ENCODE results near the gene PIGC.

The PIGC gene

GRCh38 chr1:172414331-172414730 is 29.5 kb downstream of the PIGC start:
- TF ChIP-seq NFRKB (IDR thresholded peaks at IDR 0.05) (no peak), L3MBTL2 (conservative IDR thresholded peaks at IDR 0.05) (no peak), FOXK2 (IDR thresholded peaks at IDR 0.05) (no peak), FOXM1 (IDR thresholded peaks at IDR 0.05; ENCODE audit: borderline replicate concordance) (no peak)
- DNase-seq (ENCODE audit: extremely low spot score): no peak
- ChIA-PET POLR2A (no interaction called here), CTCF (no interaction called here)

- POLR2A ChIA-PET: no interaction called here
- no peak for TF ChIP-seq HDGF (IDR thresholded peaks at IDR 0.05; ENCODE audit: borderline replicate concordance)
- no peak for TF ChIP-seq FOXK2 (IDR thresholded peaks at IDR 0.05)
- no peak for TF ChIP-seq LEF1 (IDR thresholded peaks at IDR 0.05; ENCODE audit: borderline replicate concordance)
- DNase-seq (ENCODE audit: extremely low spot score): no peak
- CTCF ChIA-PET: no interaction called here
These were observed 32.0 kb downstream of the PIGC start for GRCh38 chr1:172411791-172412338.

GRCh38 chr1:172410027-172410426 is 33.8 kb downstream of the PIGC start:
- ChIA-PET CTCF (interaction anchor here (0.6 kb wide), 1 partner anchor 285 kb away, joined by 3 read pairs; no protein-coding TSS in a partner anchor), POLR2A (no interaction called here)
- no peak for DNase-seq (ENCODE audit: extremely low spot score)
- no peak for TF ChIP-seq FOXK2 (IDR thresholded peaks at IDR 0.05)
- TF ChIP-seq ZNF384 (IDR thresholded peaks at IDR 0.05): no peak
- no peak for TF ChIP-seq HDGF (IDR thresholded peaks at IDR 0.05; ENCODE audit: borderline replicate concordance)
- no peak for TF ChIP-seq CTBP1 (IDR thresholded peaks at IDR 0.05; ENCODE audit: borderline replicate concordance)
- TF ChIP-seq SUZ12 (IDR thresholded peaks at IDR 0.05): no peak
- no peak for TF ChIP-seq NFRKB (IDR thresholded peaks at IDR 0.05)
- TF ChIP-seq ARNT (IDR thresholded peaks at IDR 0.05): no peak
- no peak for TF ChIP-seq FOXA1 (IDR thresholded peaks at IDR 0.05)
- no peak for TF ChIP-seq L3MBTL2 (conservative IDR thresholded peaks at IDR 0.05)
- TF ChIP-seq BHLHE40 (IDR thresholded peaks at IDR 0.05; ENCODE audit: borderline replicate concordance): no peak
- no peak for TF ChIP-seq SP1 (IDR thresholded peaks at IDR 0.05)
- TF ChIP-seq FOXM1 (IDR thresholded peaks at IDR 0.05; ENCODE audit: borderline replicate concordance): no peak
- no peak for TF ChIP-seq LEF1 (IDR thresholded peaks at IDR 0.05; ENCODE audit: borderline replicate concordance)
- no peak for TF ChIP-seq PKNOX1 (IDR thresholded peaks at IDR 0.05)
- TF ChIP-seq TARDBP (IDR thresholded peaks at IDR 0.05): no peak
- no peak for TF ChIP-seq ELF4 (IDR thresholded peaks at IDR 0.05)

GRCh38 chr1:172408958-172409357 is 34.9 kb downstream of the PIGC start:
- no peak for DNase-seq (ENCODE audit: extremely low spot score)
- no peak for TF ChIP-seq NFRKB (IDR thresholded peaks at IDR 0.05)
- no peak for TF ChIP-seq LEF1 (IDR thresholded peaks at IDR 0.05; ENCODE audit: borderline replicate concordance)
- no peak for TF ChIP-seq L3MBTL2 (conservative IDR thresholded peaks at IDR 0.05)
- no peak for TF ChIP-seq FOXA1 (IDR thresholded peaks at IDR 0.05)
- no peak for TF ChIP-seq SUZ12 (IDR thresholded peaks at IDR 0.05)
- no peak for TF ChIP-seq CTBP1 (IDR thresholded peaks at IDR 0.05; ENCODE audit: borderline replicate concordance)
- TF ChIP-seq FOXK2 (IDR thresholded peaks at IDR 0.05): no peak
- TF ChIP-seq SP1 (IDR thresholded peaks at IDR 0.05): no peak
- TF ChIP-seq HDGF (IDR thresholded peaks at IDR 0.05; ENCODE audit: borderline replicate concordance): no peak
- TF ChIP-seq FOXM1 (IDR thresholded peaks at IDR 0.05; ENCODE audit: borderline replicate concordance): no peak
- TF ChIP-seq BHLHE40 (IDR thresholded peaks at IDR 0.05; ENCODE audit: borderline replicate concordance): no peak
- no peak for TF ChIP-seq ARNT (IDR thresholded peaks at IDR 0.05)
- TF ChIP-seq PKNOX1 (IDR thresholded peaks at IDR 0.05): no peak
- POLR2A ChIA-PET: no interaction called here
- CTCF ChIA-PET: interaction anchor here (1.5 kb wide), 1 partner anchor 10 kb away, joined by 5 read pairs; no protein-coding TSS in a partner anchor

GRCh38 chr1:172406968-172407367 is 36.9 kb downstream of the PIGC start:
- ChIA-PET POLR2A (no interaction called here), CTCF (no interaction called here)
- no peak for DNase-seq (ENCODE audit: extremely low spot score)
- TF ChIP-seq SP1 (IDR thresholded peaks at IDR 0.05) (no peak), ZNF384 (IDR thresholded peaks at IDR 0.05) (no peak)

- ChIA-PET CTCF (no interaction called here), POLR2A (no interaction called here)
- TF ChIP-seq SP1 (IDR thresholded peaks at IDR 0.05) (no peak), FOXM1 (IDR thresholded peaks at IDR 0.05; ENCODE audit: borderline replicate concordance) (no peak), CTBP1 (IDR thresholded peaks at IDR 0.05; ENCODE audit: borderline replicate concordance) (no peak), LEF1 (IDR thresholded peaks at IDR 0.05; ENCODE audit: borderline replicate concordance) (no peak), ELF4 (IDR thresholded peaks at IDR 0.05) (no peak), TARDBP (IDR thresholded peaks at IDR 0.05) (no peak), PKNOX1 (IDR thresholded peaks at IDR 0.05) (no peak), FOXA1 (IDR thresholded peaks at IDR 0.05) (no peak), FOXK2 (IDR thresholded peaks at IDR 0.05) (no peak), BHLHE40 (IDR thresholded peaks at IDR 0.05; ENCODE audit: borderline replicate concordance) (no peak), ZNF384 (IDR thresholded peaks at IDR 0.05) (no peak), HDGF (IDR thresholded peaks at IDR 0.05; ENCODE audit: borderline replicate concordance) (no peak), SUZ12 (IDR thresholded peaks at IDR 0.05) (no peak)
- DNase-seq (ENCODE audit: extremely low spot score): no peak
These were observed 38.0 kb downstream of the PIGC start for GRCh38 chr1:172405912-172406311.

- CTCF ChIA-PET: interaction anchor here (0.7 kb wide), 1 partner anchor 13 kb away, joined by 3 read pairs; no protein-coding TSS in a partner anchor
- TF ChIP-seq LEF1 (IDR thresholded peaks at IDR 0.05; ENCODE audit: borderline replicate concordance) (no peak), BHLHE40 (IDR thresholded peaks at IDR 0.05; ENCODE audit: borderline replicate concordance) (no peak), ELF4 (IDR thresholded peaks at IDR 0.05) (no peak), FOXA1 (IDR thresholded peaks at IDR 0.05) (no peak), PKNOX1 (IDR thresholded peaks at IDR 0.05) (no peak), CTBP1 (IDR thresholded peaks at IDR 0.05; ENCODE audit: borderline replicate concordance) (no peak), SP1 (IDR thresholded peaks at IDR 0.05) (no peak), FOXM1 (IDR thresholded peaks at IDR 0.05; ENCODE audit: borderline replicate concordance) (no peak), TARDBP (IDR thresholded peaks at IDR 0.05) (no peak), L3MBTL2 (conservative IDR thresholded peaks at IDR 0.05) (no peak), FOXK2 (IDR thresholded peaks at IDR 0.05) (no peak), SUZ12 (IDR thresholded peaks at IDR 0.05) (no peak)
- POLR2A ChIA-PET: no interaction called here
- DNase-seq (ENCODE audit: extremely low spot score): no peak
These were observed 39.7 kb downstream of the PIGC start for GRCh38 chr1:172404121-172404520.

All from HEK293T (cell line).